Transverse colon (tissue), 4 donors: ENCODE measurements around the gene RORB. TPM values are rescaled to one million over a fixed set of nuclear protein-coding genes. Genes with fewer than 3 reads are reported as not detected.

Experiments
- DNase-seq: peaks from one replicate; pipeline ENCODE4 v3.0.0-alpha.2; 2019
- H3K27ac ChIP-seq, 4 donors: fragments of 200-600 bp; sonication (generic); 2 replicates each; pipeline ENCODE4 v1.5.1; 2016 to 2018; ENCODE audit warnings: inconsistent platforms in 4 of 4
- H3K27me3 ChIP-seq: fragments of 200-600 bp; sonication (generic); 2 replicates; pipeline ENCODE4 v1.5.1; 2017; ENCODE audit warnings: inconsistent platforms
- H3K36me3 ChIP-seq, 4 donors: fragments of 200-600 bp; sonication (generic); 2 replicates each; pipeline ENCODE4 v1.5.1; 2017 to 2019; ENCODE audit warnings: inconsistent platforms in 4 of 4
- H3K4me1 ChIP-seq, 4 donors: fragments of 200-600 bp; sonication (generic); 2 replicates each; pipeline ENCODE4 v1.5.1; 2017 to 2020; ENCODE audit warnings: inconsistent platforms in 4 of 4
- H3K4me3 ChIP-seq, 4 donors: fragments of 200-600 bp; sonication (generic); 1 replicate in 1 of 4; 2 replicates in 3 of 4; pipeline versions ENCODE4 v1.5.1 to v1.6.1; 2017 to 2019; ENCODE audit warnings: inconsistent platforms in 4 of 4
- H3K9me3 ChIP-seq, 2 donors: fragments of 200-600 bp; sonication (generic); 2 replicates each; pipeline ENCODE4 v1.5.1; 2017 to 2019; ENCODE audit warnings: inconsistent platforms in 2 of 2
- CTCF ChIP-seq, 5 experiments: fragments of 200-600 bp in 3 of 5; fragments of 450-650 bp in 2 of 5; sonication (generic) in 3 of 5; IDR thresholded peaks; 1 replicate in 2 of 5; 2 replicates in 3 of 5; pipeline ENCODE4 v1.5.1; 2016 to 2017; ENCODE audit warnings: antibody characterized with exemption in 5 of 5, inconsistent platforms in 3 of 5, mild to moderate bottlenecking in 2 of 5, moderate library complexity in 1 of 5
- EP300 ChIP-seq: sonication (generic); formaldehyde crosslinking; IDR thresholded peaks from one replicate; pipeline ENCODE4 v1.6.1; 2017; ENCODE audit warnings: antibody characterized with exemption, low read depth
- POLR2A ChIP-seq: fragments of 450-650 bp; IDR thresholded peaks from one replicate; pipeline ENCODE4 v1.6.1; 2016; ENCODE audit warnings: antibody characterized with exemption, mild to moderate bottlenecking, moderate library complexity
- POLR2AphosphoS5 ChIP-seq, 3 donors: sonication (generic); formaldehyde crosslinking; IDR thresholded peaks; one replicate each; pipeline ENCODE4 v1.6.1; 2016; ENCODE audit warnings: antibody characterized with exemption in 3 of 3
- WGBS, 2 donors: methylation state at CpG; one replicate each; pipeline ENCODE4 v1.1.5; 2018; ENCODE audit warnings: low coverage in 1 of 2; 5-methylcytosine and 5-hydroxymethylcytosine counted together
- in situ Hi-C, 4 donors: fragments of 200-750 bp; cut with MboI; loops; one replicate each; pipeline versions ENCODE4 v1.15.0 to v1.15.1; 2017; ENCODE audit warnings: low sequenced_read_pairs in 3 of 4, low pct_ligation_motif_present in 1 of 4, low pct_unique_long_range_greater_than_20kb in 1 of 4
- intact Hi-C: fragments of 100-400 bp; cut with DNase I; formaldehyde crosslinking; loops from one replicate; pipeline ENCODE4 v1.15.1; 2023; ENCODE audit warnings: low total_unique reads
- total RNA-seq, 4 donors: library from RNA; depleted of rRNA; stranded (reverse); fragments of >200 nt; gene quantifications; one replicate each; pipeline ENCODE4 v1.1.0, GENCODE V29; 2016

The RORB gene
- total RNA-seq, 4 donors from 2014 or later, result 0.20 to 1.1 (median 0.27) TPM; not detected in 1

DNA sequence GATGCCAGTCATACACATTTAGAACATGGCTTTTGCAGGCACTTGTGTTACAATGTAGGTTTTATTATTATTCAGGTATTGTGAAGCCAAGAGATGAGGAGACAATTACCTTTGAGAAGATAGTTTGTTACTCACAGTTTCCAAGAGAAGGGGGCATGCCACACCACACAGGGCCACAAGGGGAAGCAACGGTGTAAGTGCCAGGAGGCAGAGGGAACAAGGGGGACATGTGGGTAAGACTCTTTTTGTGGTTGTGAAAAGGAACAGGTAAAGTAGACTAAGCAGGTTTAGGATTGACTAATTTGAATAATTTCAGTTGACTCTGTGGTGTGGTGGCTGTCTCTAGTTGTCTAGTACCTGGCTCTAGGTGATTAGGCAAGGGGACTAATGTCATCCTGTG is 199.4 kb downstream of the RORB start:
- H3K4me3 ChIP-seq, result no peak overlapping the region
- H3K36me3 ChIP-seq, result no peaks in the 10 kb centered on the region
- no peaks in the 10 kb centered on the region for H3K27me3 ChIP-seq
- 33 to 65% methylated on average over 1 of the region's 1 CpG for WGBS, 2 donors
- H3K9me3 ChIP-seq, result no peaks in the 10 kb centered on the region
- no peak for DNase-seq
- no peak overlapping the region for H3K27ac ChIP-seq
- no peaks in the 10 kb centered on the region for H3K4me1 ChIP-seq
- in situ Hi-C loops, result no loop called here
- TF ChIP-seq CTCF (IDR thresholded peaks at IDR 0.05) (no peak), POLR2AphosphoS5 (IDR thresholded peaks at IDR 0.05) (no peak), EP300 (no peak), POLR2A (no peak)
- intact Hi-C loops, result no loop called here

- TF ChIP-seq CTCF (IDR thresholded peaks at IDR 0.05) (no peak), POLR2A (no peak), EP300 (no peak), POLR2AphosphoS5 (IDR thresholded peaks at IDR 0.05) (no peak)
- in situ Hi-C loops, result no loop called here
Measured at GRCh38 chr9:74697535-74697934, 200.4 kb downstream of the RORB start.

GRCh38 chr9:74711341-74711740 is 214.2 kb downstream of the RORB start:
- Histone ChIP-seq H3K27ac (no peak overlapping the region), H3K9me3 (no peaks in the 10 kb centered on the region), H3K4me1 (no peaks in the 10 kb centered on the region), H3K27me3 (no peaks in the 10 kb centered on the region), H3K4me3 (no peak overlapping the region), H3K36me3 (no peaks in the 10 kb centered on the region)
- TF ChIP-seq POLR2AphosphoS5 (IDR thresholded peaks at IDR 0.05) (no peak), EP300 (no peak), POLR2A (no peak), CTCF (IDR thresholded peaks at IDR 0.05) (no peak)
- DNase-seq, result no peak
- in situ Hi-C loops, result loop anchor here in 1 of 4 donors (25.0 kb wide), 1 partner anchor 99 kb away; no protein-coding TSS in a partner anchor
- 50 to 52% methylated on average over 5 of the region's 5 CpGs for WGBS, 2 donors
- intact Hi-C loops, result no loop called here

More at GRCh38 chr9:74697535-74697934, 200.4 kb downstream of the RORB start:
- DNase-seq, result no peak
- no peaks in the 10 kb centered on the region for H3K9me3 ChIP-seq
- WGBS, 2 donors, result 37 to 100% methylated on average over 1 to 2 of the region's 2 CpGs
- H3K4me1 ChIP-seq, result no peaks in the 10 kb centered on the region
- no peak overlapping the region for H3K4me3 ChIP-seq
- H3K27me3 ChIP-seq, result no peaks in the 10 kb centered on the region
- no peak overlapping the region for H3K27ac ChIP-seq
- intact Hi-C loops, result no loop called here
- no peaks in the 10 kb centered on the region for H3K36me3 ChIP-seq

DNA sequence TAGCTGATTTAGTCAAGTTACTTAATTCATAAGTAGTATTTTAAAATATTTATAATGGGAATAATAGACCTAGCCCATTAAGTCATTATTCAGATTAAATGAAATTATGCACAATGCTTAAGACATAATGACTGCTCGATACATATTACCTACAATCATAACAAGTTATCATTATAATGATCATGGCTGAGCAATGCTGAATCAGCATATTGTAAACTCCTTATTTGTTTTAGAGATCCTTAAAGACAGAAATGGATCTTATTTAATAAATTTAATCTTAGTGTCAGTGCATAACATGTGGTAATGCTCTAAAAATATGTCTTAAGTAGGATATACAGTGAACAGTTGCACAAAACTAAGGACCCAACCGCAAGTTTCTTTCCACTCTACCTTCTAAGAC is 221.6 kb downstream of the RORB start:
- H3K36me3 ChIP-seq, result no peaks in the 10 kb centered on the region
- in situ Hi-C loops (loop anchor here in 1 of 4 donors (25.0 kb wide), 1 partner anchor 106 kb away; no protein-coding TSS in a partner anchor), intact Hi-C loops (no loop called here)
- H3K9me3 ChIP-seq, result no peaks in the 10 kb centered on the region
- no peaks in the 10 kb centered on the region for H3K4me1 ChIP-seq
- no peak for DNase-seq
- TF ChIP-seq POLR2A (no peak), POLR2AphosphoS5 (IDR thresholded peaks at IDR 0.05) (no peak), CTCF (IDR thresholded peaks at IDR 0.05) (no peak)
- 93 to 95% methylated on average over 1 to 2 of the region's 2 CpGs for WGBS, 2 donors
- H3K4me3 ChIP-seq, result no peak overlapping the region
- H3K27ac ChIP-seq, result no peak overlapping the region
- H3K27me3 ChIP-seq, result no peaks in the 10 kb centered on the region
